HUES64 (cell line): ENCODE measurements around the gene RPL27A.
A peak's percentile ranks its signal among the peaks of the same experiment; 100 is the strongest.

Experiments used
- H3K27ac ChIP-seq: 2 replicates; pipeline ENCODE4 v1.7.0; 2013; ENCODE audit warnings: low read depth, low read length, inconsistent platforms
- H3K27me3 ChIP-seq: 2 replicates; pipeline ENCODE4 v1.6.1; 2013; ENCODE audit warnings: mild to moderate bottlenecking, low read length; ENCODE audit not compliant: insufficient read depth
- H3K36me3 ChIP-seq: 2 replicates; pipeline ENCODE4 v1.6.1; 2013; ENCODE audit warnings: mild to moderate bottlenecking, low read length; ENCODE audit not compliant: insufficient read depth
- H3K4me1 ChIP-seq: 2 replicates; pipeline ENCODE4 v1.6.1; 2013; ENCODE audit warnings: mild to moderate bottlenecking, low read length, moderate library complexity; ENCODE audit not compliant: insufficient read depth
- H3K4me3 ChIP-seq: 2 replicates; pipeline ENCODE4 v1.5.1; 2013; ENCODE audit warnings: mild to moderate bottlenecking, low read length, moderate library complexity
- H3K9ac ChIP-seq: 2 replicates; pipeline ENCODE4 v1.6.1; 2013; ENCODE audit warnings: mild to moderate bottlenecking, low read depth, low read length
- H3K9me3 ChIP-seq: 2 replicates; pipeline ENCODE4 v1.6.1; 2013; ENCODE audit warnings: low read depth, low read length; ENCODE audit not compliant: insufficient read depth
- WGBS: fragments of 150-250, 120-280 bp; methylation state at CpG from one replicate; pipeline ENCODE4 v1.1.7; 2013; ENCODE audit warnings: missing lambda C conversion rate; 5-methylcytosine and 5-hydroxymethylcytosine counted together

Gene RPL27A

DNA sequence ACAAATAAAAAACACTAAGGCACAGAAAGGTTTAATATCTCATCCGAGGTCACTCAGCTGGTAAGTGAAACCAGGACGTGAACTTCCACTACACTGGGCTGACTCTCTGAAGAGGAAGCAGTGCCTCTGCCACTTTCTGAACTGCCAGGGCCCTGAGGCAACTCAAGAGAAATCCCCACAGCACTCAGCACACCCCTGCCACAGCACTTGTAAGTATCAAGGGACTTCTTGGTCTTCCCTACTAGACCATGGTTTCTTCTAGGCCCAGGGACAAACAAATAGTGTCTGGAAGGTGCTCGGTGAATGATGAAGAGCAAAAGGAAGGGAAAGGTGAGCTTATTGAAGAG lies 49.7 kb downstream of the RPL27A start:
- Histone ChIP-seq H3K9ac (no peak overlapping the region), H3K4me1 (peaks cover 7% of the 10 kb centered on the region; the same call in 1 of the 2 replicates), H3K9me3 (no peaks in the 10 kb centered on the region), H3K27me3 (no peaks in the 10 kb centered on the region), H3K36me3 (no peaks in the 10 kb centered on the region), H3K4me3 (no peak overlapping the region), H3K27ac (no peak overlapping the region)
- WGBS = over 99% methylated on average over 3 of the region's 3 CpGs

DNA sequence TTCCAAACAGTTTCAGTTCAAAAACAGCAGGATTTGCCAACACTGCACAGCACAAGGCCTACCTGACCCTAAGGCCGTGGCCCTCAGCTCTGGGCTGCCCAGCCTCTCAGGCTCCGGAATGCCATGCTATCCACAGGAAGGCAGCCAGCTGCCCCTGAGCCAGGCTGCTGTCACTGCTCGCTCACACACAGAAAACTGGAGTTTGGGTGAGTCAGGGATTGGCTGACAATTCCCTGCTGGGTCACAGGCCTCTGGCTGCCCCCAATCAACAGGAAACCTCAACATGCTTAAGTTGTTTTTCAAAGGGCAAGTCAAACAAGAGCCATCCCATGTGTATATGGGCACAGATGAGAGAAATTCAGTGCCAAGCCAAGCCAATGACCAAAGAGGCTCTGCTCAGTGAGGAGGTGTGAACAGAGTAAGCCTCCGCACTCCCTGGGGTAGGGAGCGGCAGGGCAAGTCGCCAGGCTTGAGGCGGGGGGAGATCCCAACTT lies 50.2 kb downstream of the RPL27A start:
- Histone ChIP-seq H3K36me3 (no peaks in the 10 kb centered on the region), H3K27me3 (no peaks in the 10 kb centered on the region), H3K9me3 (no peaks in the 10 kb centered on the region), H3K4me3 (no peak overlapping the region), H3K9ac (no peak overlapping the region), H3K4me1 (peaks cover 7% of the 10 kb centered on the region; the same call in 1 of the 2 replicates), H3K27ac (0 out of 2 replicates have a peak overlapping the region, but pooled peaks have one; percentile 19)
- 78% methylated on average over 7 of the region's 7 CpGs for WGBS

DNA sequence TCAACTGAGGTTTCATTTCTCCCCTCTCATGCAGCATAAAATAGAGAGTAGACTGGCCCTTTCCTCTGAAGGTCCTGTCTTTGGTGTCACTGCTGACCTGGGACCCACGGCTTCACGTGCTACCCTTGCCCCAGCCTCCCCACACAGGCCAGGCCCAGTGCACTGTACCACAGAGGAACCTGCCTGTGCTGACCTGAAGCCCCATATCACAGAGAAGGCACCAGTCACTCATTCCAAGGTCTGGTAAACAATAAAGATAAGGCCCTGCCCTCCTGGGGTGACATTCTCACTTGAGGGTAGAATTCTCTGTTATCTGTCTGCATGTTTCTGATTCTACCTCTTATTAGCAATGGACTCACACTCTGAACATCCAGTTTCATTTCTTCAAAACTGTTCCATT lies 51.3 kb downstream of the RPL27A start:
- H3K27ac ChIP-seq = no peak overlapping the region
- no peaks in the 10 kb centered on the region for H3K36me3 ChIP-seq
- no peaks in the 10 kb centered on the region for H3K9me3 ChIP-seq
- H3K9ac ChIP-seq = no peak overlapping the region
- H3K4me3 ChIP-seq = no peak overlapping the region
- H3K4me1 ChIP-seq = peaks cover 7% of the 10 kb centered on the region; the same call in 1 of the 2 replicates
- H3K27me3 ChIP-seq = no peaks in the 10 kb centered on the region
- WGBS = 85% methylated on average over 2 of the region's 2 CpGs

DNA sequence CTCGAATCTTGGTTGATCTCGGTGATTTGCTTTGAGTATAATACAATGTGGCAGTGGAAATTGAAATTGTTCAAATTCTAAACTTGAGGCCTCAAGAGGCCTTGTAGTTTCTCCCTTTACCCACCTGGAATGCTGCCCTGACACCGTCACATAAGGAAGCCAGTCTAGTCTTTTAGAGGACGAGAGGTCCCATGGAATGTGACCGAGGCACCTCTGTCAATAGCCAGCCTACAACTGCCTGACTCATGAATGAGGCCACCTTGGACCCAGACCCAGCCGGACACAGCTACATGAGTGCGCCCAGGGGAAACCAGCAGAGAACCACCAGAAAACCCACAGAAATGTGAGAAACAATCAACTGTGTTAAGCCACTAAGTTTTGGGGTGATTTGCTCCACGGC lies 52.5 kb downstream of the RPL27A start:
- H3K36me3 ChIP-seq = no peaks in the 10 kb centered on the region
- peaks cover 7% of the 10 kb centered on the region; the same call in 1 of the 2 replicates for H3K4me1 ChIP-seq
- H3K27ac ChIP-seq = no peak overlapping the region
- no peaks in the 10 kb centered on the region for H3K27me3 ChIP-seq
- H3K4me3 ChIP-seq = no peak overlapping the region
- no peak overlapping the region for H3K9ac ChIP-seq
- no peaks in the 10 kb centered on the region for H3K9me3 ChIP-seq
- 97% methylated on average over 8 of the region's 8 CpGs for WGBS

DNA sequence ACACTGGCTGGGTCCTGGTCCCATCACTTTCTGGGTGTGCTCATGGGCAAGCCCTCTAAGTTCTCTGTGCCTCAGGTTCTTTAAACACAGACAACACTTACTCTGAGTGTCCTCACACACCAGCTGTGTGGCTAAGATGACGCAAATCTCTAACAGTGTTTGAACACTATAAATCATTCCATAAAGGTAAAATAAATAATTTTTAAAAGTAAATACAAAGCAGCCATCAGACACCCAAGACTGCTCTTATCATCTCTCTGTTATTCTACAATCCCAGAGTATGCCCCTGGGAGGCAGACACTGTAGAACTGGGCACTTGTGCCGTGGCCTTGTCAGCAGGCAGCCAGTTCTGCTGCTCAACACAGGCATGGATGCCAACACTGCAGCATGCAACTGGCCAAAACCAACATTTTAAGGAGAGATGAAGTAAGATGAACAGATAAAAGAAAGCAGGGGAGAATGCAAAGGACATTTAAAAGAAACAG lies 56.8 kb downstream of the RPL27A start:
- Histone ChIP-seq H3K9ac (no peak overlapping the region), H3K27me3 (no peaks in the 10 kb centered on the region), H3K27ac (no peak overlapping the region), H3K4me3 (no peak overlapping the region), H3K36me3 (no peaks in the 10 kb centered on the region), H3K4me1 (no peaks in the 10 kb centered on the region), H3K9me3 (no peaks in the 10 kb centered on the region)
- 100% methylated on average over 2 of the region's 2 CpGs for WGBS
